Measurements from ENCODE around the gene ACAA1. TPM values are rescaled to one million over a fixed set of nuclear protein-coding genes. Genes with fewer than 3 reads are reported as not detected.
A peak's percentile ranks its signal among the peaks of the same experiment; 100 is the strongest.

The ACAA1 gene
- total and polyA plus RNA-seq, 4 donors: 220 to 410 (median 340) TPM

DNA sequence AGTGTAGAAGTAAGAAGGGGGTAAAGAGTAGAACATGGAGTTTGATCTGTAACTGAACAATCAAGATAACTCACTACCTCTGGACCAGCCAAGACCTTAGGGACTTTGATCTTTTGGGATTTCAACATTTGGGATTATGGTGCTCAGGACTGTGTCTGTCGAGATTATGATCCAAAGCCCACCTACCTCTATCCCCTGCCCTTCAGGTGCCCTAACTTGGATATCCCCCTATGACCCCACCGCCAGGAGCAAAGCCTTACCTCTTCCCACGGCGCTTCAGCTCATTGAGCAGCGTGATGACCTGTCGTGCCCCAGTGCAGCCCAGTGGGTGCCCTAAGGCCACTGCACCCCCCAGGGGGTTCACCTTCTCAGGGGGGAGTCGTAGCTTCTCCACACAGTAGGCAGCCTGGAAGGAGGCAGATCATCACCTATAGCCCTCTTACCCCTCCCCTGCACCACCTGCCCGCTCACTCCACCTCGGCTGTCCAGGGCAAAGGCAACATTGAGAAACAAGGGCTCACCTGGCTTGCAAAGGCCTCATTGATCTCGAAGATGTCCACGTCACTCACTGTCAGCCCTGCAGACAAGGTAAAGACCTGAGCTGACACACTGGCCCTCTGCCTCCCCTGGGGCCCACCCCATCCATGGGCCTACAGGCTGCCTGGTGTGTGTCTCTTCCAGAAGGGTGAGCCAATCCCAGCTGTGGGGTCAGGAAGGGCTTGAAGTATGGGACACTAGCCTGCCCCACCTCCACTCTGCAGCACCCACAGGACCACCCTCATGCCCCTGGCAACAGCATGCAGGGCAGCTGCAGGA, 11.4 kb downstream of the ACAA1 start (continued):
- TF ChIP-seq, protein P1, sequence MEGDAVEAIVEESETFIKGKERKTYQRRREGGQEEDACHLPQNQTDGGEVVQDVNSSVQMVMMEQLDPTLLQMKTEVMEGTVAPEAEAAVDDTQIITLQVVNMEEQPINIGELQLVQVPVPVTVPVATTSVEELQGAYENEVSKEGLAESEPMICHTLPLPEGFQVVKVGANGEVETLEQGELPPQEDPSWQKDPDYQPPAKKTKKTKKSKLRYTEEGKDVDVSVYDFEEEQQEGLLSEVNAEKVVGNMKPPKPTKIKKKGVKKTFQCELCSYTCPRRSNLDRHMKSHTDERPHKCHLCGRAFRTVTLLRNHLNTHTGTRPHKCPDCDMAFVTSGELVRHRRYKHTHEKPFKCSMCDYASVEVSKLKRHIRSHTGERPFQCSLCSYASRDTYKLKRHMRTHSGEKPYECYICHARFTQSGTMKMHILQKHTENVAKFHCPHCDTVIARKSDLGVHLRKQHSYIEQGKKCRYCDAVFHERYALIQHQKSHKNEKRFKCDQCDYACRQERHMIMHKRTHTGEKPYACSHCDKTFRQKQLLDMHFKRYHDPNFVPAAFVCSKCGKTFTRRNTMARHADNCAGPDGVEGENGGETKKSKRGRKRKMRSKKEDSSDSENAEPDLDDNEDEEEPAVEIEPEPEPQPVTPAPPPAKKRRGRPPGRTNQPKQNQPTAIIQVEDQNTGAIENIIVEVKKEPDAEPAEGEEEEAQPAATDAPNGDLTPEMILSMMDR (IDR thresholded peaks at IDR 0.05; ENCODE audit: low read depth, low read length, missing input control): no peak
- TF ChIP-seq JUND (IDR thresholded peaks at IDR 0.05) (peak in 1 of 2 donors; percentile 79), FOXA1 (IDR thresholded peaks at IDR 0.05) (peak; percentile 44), RAD21 (IDR thresholded peaks at IDR 0.05) (no peak), FOXA2 (IDR thresholded peaks at IDR 0.05) (peak; percentile 45), SP1 (IDR thresholded peaks at IDR 0.05) (peak; percentile 61), YY1 (IDR thresholded peaks at IDR 0.05) (peak; percentile 22), RXRA (IDR thresholded peaks at IDR 0.05) (peak; percentile 65 to 90), EGR1 (IDR thresholded peaks at IDR 0.05; ENCODE audit: low read depth in 2 of 2) (peak in 1 of 2 donors; percentile 26)

DNA sequence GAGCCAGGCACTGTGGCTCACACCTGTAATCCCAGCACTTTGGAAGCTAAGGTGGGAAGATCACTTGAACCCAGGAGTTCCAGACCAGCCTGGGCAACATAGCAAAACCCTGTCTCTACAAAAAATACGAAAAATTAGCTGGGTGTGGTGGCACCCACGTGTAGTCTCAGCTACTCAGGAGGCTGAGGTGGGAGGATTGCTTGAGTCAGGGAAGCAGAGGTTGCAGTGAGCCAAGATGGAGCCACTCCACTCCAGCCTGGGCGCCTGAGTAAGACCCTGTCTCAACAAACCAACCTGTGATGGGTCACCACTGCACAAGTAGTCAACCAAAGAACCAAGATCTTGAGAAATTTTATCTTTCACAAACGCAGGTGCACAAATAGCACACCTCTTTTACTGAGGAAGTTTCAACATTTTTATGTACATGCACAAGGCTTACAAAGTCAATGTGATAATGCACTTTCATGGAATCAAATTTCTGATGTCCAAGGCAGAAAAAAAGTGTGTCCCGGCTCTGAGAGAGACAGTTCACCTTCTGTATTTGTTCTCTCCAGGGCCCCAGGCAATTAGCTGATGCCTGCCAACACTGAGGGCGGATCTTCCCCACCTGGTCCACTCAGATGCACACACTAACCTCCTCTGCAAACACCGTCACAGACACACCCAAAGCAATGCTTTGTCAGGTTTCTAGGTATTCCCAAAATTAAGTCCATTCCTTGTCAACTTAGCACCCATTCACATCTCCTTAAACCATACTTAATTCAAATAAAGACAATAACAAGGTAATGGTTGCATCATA, 12.4 kb downstream of the ACAA1 start:
- no peak overlapping the region for H3K9ac ChIP-seq (ENCODE audit: low read depth in 1 of 2, low read length in 2 of 2)
- DNase-seq (ENCODE audit: low spot score): no peak
- no peak overlapping the region for H3K27ac ChIP-seq (ENCODE audit: low read depth in 1 of 2, low read length in 2 of 2)
- WGBS: 52% methylated on average over 7 of the region's 7 CpGs
- TF ChIP-seq RAD21 (IDR thresholded peaks at IDR 0.05) (no peak), GABPA (IDR thresholded peaks at IDR 0.05 in 1 of 2, conservative IDR thresholded peaks at IDR 0.05 in 1 of 2) (no peak), YY1 (IDR thresholded peaks at IDR 0.05) (no peak), FOXA2 (IDR thresholded peaks at IDR 0.05) (no peak)
- TF ChIP-seq, protein P2, sequence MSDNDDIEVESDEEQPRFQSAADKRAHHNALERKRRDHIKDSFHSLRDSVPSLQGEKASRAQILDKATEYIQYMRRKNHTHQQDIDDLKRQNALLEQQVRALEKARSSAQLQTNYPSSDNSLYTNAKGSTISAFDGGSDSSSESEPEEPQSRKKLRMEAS (IDR thresholded peaks at IDR 0.05): no peak
- H3K9me3 ChIP-seq (ENCODE audit: control insufficient read depth in 4 of 4, low read length in 3 of 4): no peaks in the 10 kb centered on the region
- H3K4me3 ChIP-seq (ENCODE audit: low read depth in 1 of 3, low read length in 3 of 3): no peak overlapping the region
- peaks cover 32 to 72% (median 70%) of the 10 kb centered on the region in 4 donors for H3K36me3 ChIP-seq (ENCODE audit: control insufficient read depth in 4 of 4, insufficient read depth in 3 of 4, low read depth in 1 of 4, low read length in 3 of 4)
- peaks cover 5 to 85% (median 65%) of the 10 kb centered on the region in 4 donors for H3K4me1 ChIP-seq (ENCODE audit: control insufficient read depth in 4 of 4, insufficient read depth in 4 of 4, low read length in 3 of 4)
- no peaks in the 10 kb centered on the region for H3K27me3 ChIP-seq (ENCODE audit: control insufficient read depth in 4 of 4, insufficient read depth in 4 of 4, low read length in 3 of 4)

DNA sequence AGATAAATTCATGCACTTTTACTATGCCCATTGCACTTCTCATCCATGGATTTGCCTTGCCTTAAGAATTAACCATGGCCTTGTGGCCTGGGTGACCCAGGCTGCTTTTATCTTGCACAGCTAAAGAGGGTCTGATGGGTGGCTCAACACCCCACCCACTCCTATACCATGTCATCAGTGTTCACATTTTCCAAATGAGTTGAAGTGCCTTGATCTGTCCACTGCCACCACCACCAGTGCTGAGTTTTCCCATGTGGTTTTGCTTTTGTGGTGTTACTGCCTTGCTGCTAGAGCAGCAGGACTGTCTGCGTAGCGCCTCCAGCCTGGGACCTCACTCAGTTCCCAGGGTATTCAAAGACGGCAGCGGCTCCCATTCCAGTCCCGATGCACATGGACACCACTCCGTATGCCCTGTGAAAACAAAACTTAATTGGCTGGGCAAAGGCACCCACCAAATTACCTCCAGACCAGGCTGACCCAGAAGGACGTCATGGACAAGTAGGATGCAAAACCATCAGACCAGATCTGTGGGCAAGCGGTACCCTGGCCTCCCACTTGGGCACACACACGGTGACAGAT, 14.1 kb downstream of the ACAA1 start:
- H3K36me3 ChIP-seq (ENCODE audit: control insufficient read depth in 4 of 4, insufficient read depth in 3 of 4, low read depth in 1 of 4, low read length in 3 of 4): peaks cover 30 to 63% (median 57%) of the 10 kb centered on the region in 4 donors
- no peaks in the 10 kb centered on the region for H3K27me3 ChIP-seq (ENCODE audit: control insufficient read depth in 4 of 4, insufficient read depth in 4 of 4, low read length in 3 of 4)
- no peak for TF ChIP-seq FOXA2 (IDR thresholded peaks at IDR 0.05)
- TF ChIP-seq, protein P1 (IDR thresholded peaks at IDR 0.05; ENCODE audit: low read depth, low read length, missing input control): no peak
- H3K27ac ChIP-seq (ENCODE audit: low read depth in 1 of 2, low read length in 2 of 2): no peak overlapping the region
- no peak overlapping the region for H3K4me3 ChIP-seq (ENCODE audit: low read depth in 1 of 3, low read length in 3 of 3)
- peak; percentile 30 for DNase-seq (ENCODE audit: low spot score)
- peaks cover 3 to 78% (median 58%) of the 10 kb centered on the region in 4 donors for H3K4me1 ChIP-seq (ENCODE audit: control insufficient read depth in 4 of 4, insufficient read depth in 4 of 4, low read length in 3 of 4)
- H3K9ac ChIP-seq (ENCODE audit: low read depth in 1 of 2, low read length in 2 of 2): no peak overlapping the region
- no peaks in the 10 kb centered on the region for H3K9me3 ChIP-seq (ENCODE audit: control insufficient read depth in 4 of 4, low read length in 3 of 4)
- whole genome bisulfite sequencing: 88% methylated on average over 9 of the region's 9 CpGs

All from liver (tissue), 9 donors.